Peyer's patch (tissue), 4 donors: ENCODE data around the gene RELL1. TPM values are rescaled to one million over a fixed set of nuclear protein-coding genes. Genes with fewer than 3 reads are reported as not detected.

Source experiments
- DNase-seq, 3 donors: peaks; one replicate each; pipeline ENCODE4 v3.0.0-alpha.2; 2017 to 2019
- H3K27ac ChIP-seq, 4 donors: fragments of 200-600 bp; sonication (generic); one replicate each; pipeline ENCODE4 v1.5.1; 2016 to 2019
- H3K27me3 ChIP-seq, 2 donors: fragments of 200-600 bp; sonication (generic); one replicate each; pipeline ENCODE4 v1.5.1; 2019
- H3K36me3 ChIP-seq, 3 donors: fragments of 200-600 bp; sonication (generic); one replicate each; pipeline ENCODE4 v1.5.1; 2016 to 2019
- H3K4me1 ChIP-seq, 4 donors: fragments of 200-600 bp; sonication (generic); one replicate each; pipeline ENCODE4 v1.5.1; 2016 to 2019
- H3K4me3 ChIP-seq, 4 donors: fragments of 200-600 bp; sonication (generic); 1 replicate in 3 of 4; 2 replicates in 1 of 4; pipeline ENCODE4 v1.5.1; 2016 to 2019; ENCODE audit warnings: mild to moderate bottlenecking in 1 of 4
- H3K9me3 ChIP-seq, 4 donors: fragments of 200-600 bp; sonication (generic); one replicate each; pipeline ENCODE4 v1.5.1; 2016 to 2019; ENCODE audit warnings: mild to moderate bottlenecking in 1 of 4
- CTCF ChIP-seq, 6 experiments: fragments of 450-650 bp in 4 of 6; fragments of 200-600 bp in 2 of 6; sonication (generic) in 1 of 6; IDR thresholded peaks; one replicate each; pipeline ENCODE4 v1.5.1; 2017 to 2019; ENCODE audit warnings: antibody characterized with exemption in 6 of 6, mild to moderate bottlenecking in 3 of 6, moderate library complexity in 1 of 6
- POLR2A ChIP-seq, 2 donors: fragments of 450-650 bp; IDR thresholded peaks; one replicate each; pipeline ENCODE4 v1.5.1; 2017; ENCODE audit warnings: antibody characterized with exemption in 2 of 2, mild to moderate bottlenecking in 2 of 2, moderate library complexity in 2 of 2
- total RNA-seq, 4 donors: library from RNA; depleted of rRNA; stranded (reverse); fragments of >200 nt; gene quantifications; one replicate each; pipeline ENCODE4 v1.1.0, GENCODE V29; 2016

The RELL1 gene
- 10 to 100 TPM; 43.2 to 76.2 (median 55.8) TPM for total RNA-seq

GRCh38 chr4:37686373-37687193 is at the start of gene RELL1:
Gene RELL1 (minus strand): TSS chr4:37686376. CDS start chr4:37686287, 89 bp downstream.
- peak; percentile 99 to 100 (median 100) for DNase-seq
- Histone ChIP-seq H3K4me1 (peaks cover 0 to 34% (median 3%) of the 10 kb centered on the region in 4 donors), H3K27me3 (no peaks in the 10 kb centered on the region), H3K27ac (peak within 1 kb of the TSS; percentile 93 to 99 (median 98)), H3K9me3 (no peaks in the 10 kb centered on the region), H3K36me3 (no peaks in the 10 kb centered on the region), H3K4me3 (peak within 1 kb of the TSS; percentile 85 to 94 (median 90))
- TF ChIP-seq CTCF (IDR thresholded peaks at IDR 0.05): peak in 1 of 6 experiments; percentile 18
- TF ChIP-seq POLR2A (IDR thresholded peaks at IDR 0.05): no peak

- no peaks in the 10 kb centered on the region for H3K36me3 ChIP-seq
- TF ChIP-seq CTCF (IDR thresholded peaks at IDR 0.05): no peak
- TF ChIP-seq POLR2A (IDR thresholded peaks at IDR 0.05): no peak
- no peak overlapping the region for H3K27ac ChIP-seq
- no peaks in the 10 kb centered on the region for H3K9me3 ChIP-seq
- no peak overlapping the region for H3K4me3 ChIP-seq
- H3K4me1 ChIP-seq: no peaks in the 10 kb centered on the region
- DNase-seq: no peak
- no peaks in the 10 kb centered on the region for H3K27me3 ChIP-seq
Measured at GRCh38 chr4:37735578-37735977, 49.4 kb upstream of the RELL1 start.

- H3K4me1 ChIP-seq: no peaks in the 10 kb centered on the region
- H3K27me3 ChIP-seq: no peaks in the 10 kb centered on the region
- H3K36me3 ChIP-seq: no peaks in the 10 kb centered on the region
- H3K4me3 ChIP-seq: no peak overlapping the region
- TF ChIP-seq POLR2A (IDR thresholded peaks at IDR 0.05) (no peak), CTCF (IDR thresholded peaks at IDR 0.05) (no peak)
- H3K27ac ChIP-seq: no peak overlapping the region
- no peak for DNase-seq
- no peaks in the 10 kb centered on the region for H3K9me3 ChIP-seq
Measured at GRCh38 chr4:37734989-37735388, 48.8 kb upstream of the RELL1 start.

- no peaks in the 10 kb centered on the region for H3K36me3 ChIP-seq
- peak in 1 of 3 donors; percentile 55 for DNase-seq
- TF ChIP-seq POLR2A (IDR thresholded peaks at IDR 0.05) (no peak), CTCF (IDR thresholded peaks at IDR 0.05) (no peak)
- H3K4me3 ChIP-seq: peak overlapping the region in 2 of 4 donors; percentile 6 to 27
- no peaks in the 10 kb centered on the region for H3K4me1 ChIP-seq
- H3K9me3 ChIP-seq: no peaks in the 10 kb centered on the region
- no peaks in the 10 kb centered on the region for H3K27me3 ChIP-seq
- H3K27ac ChIP-seq: peak overlapping the region in 2 of 4 donors; percentile 48 to 71
Measured at GRCh38 chr4:37733240-37733867, 47.2 kb upstream of the RELL1 start.

GRCh38 chr4:37732526-37733186 is 46.5 kb upstream of the RELL1 start:
- TF ChIP-seq CTCF (IDR thresholded peaks at IDR 0.05): peak in 1 of 6 experiments; percentile 3
- no peak for TF ChIP-seq POLR2A (IDR thresholded peaks at IDR 0.05)
- H3K27ac ChIP-seq: peak overlapping the region in 2 of 4 donors; percentile 48 to 71
- DNase-seq: no peak

More at GRCh38 chr4:37732526-37733186, 46.5 kb upstream of the RELL1 start:
- H3K9me3 ChIP-seq: no peaks in the 10 kb centered on the region
- H3K4me1 ChIP-seq: no peaks in the 10 kb centered on the region
- H3K27me3 ChIP-seq: no peaks in the 10 kb centered on the region
- no peaks in the 10 kb centered on the region for H3K36me3 ChIP-seq
- peak overlapping the region in 2 of 4 donors; percentile 6 to 27 for H3K4me3 ChIP-seq
